ENCODE results near the gene PVALEF. TPM values are rescaled to one million over a fixed set of nuclear protein-coding genes. Genes with fewer than 3 reads are reported as not detected.

PVALEF gene
- not detected in 2 replicates for total RNA-seq

- H3K4me3 ChIP-seq (ENCODE audit: low read depth, low read length): peak within 1 kb of the TSS; percentile 15
- DNase-seq (ENCODE audit: low read depth): no peak
- no peak for TF ChIP-seq CTCF (IDR thresholded peaks at IDR 0.05; ENCODE audit: insufficient read depth, low read depth, low read length)
Observed at GRCh38 chr17:81165246-81166032, at the start of gene PVALEF. TSS of gene PVALEF (plus strand) at chr17:81165507. CDS start at chr17:81181227, 15,720 bp downstream.

GRCh38 chr17:81115749-81116464 is 49.4 kb upstream of the PVALEF start:
- DNase-seq (ENCODE audit: low read depth): no peak
- H3K4me3 ChIP-seq (ENCODE audit: low read depth, low read length): no peak overlapping the region
- TF ChIP-seq CTCF (IDR thresholded peaks at IDR 0.05; ENCODE audit: insufficient read depth, low read depth, low read length): no peak

- no peak for TF ChIP-seq CTCF (IDR thresholded peaks at IDR 0.05; ENCODE audit: insufficient read depth, low read depth, low read length)
- no peak for DNase-seq (ENCODE audit: low read depth)
- no peak overlapping the region for H3K4me3 ChIP-seq (ENCODE audit: low read depth, low read length)
Observed at GRCh38 chr17:81116704-81117103, 48.6 kb upstream of the PVALEF start.

- DNase-seq (ENCODE audit: low read depth): no peak
- TF ChIP-seq CTCF (IDR thresholded peaks at IDR 0.05; ENCODE audit: insufficient read depth, low read depth, low read length): no peak
- H3K4me3 ChIP-seq (ENCODE audit: low read depth, low read length): no peak overlapping the region
Observed at GRCh38 chr17:81117672-81118198, 47.6 kb upstream of the PVALEF start.

- no peak for TF ChIP-seq CTCF (IDR thresholded peaks at IDR 0.05; ENCODE audit: insufficient read depth, low read depth, low read length)
- DNase-seq (ENCODE audit: low read depth): no peak
- peak overlapping the region; percentile 58 for H3K4me3 ChIP-seq (ENCODE audit: low read depth, low read length)
Observed at GRCh38 chr17:81118308-81119221, 46.7 kb upstream of the PVALEF start.
